SK-N-SH treated with all-trans-retinoic acid at 6 μM for 48 hours (cell line): ENCODE measurements around the gene KCNK5.

ENCODE experiments used
- ARNTL ChIP-seq: fragments of 450-650 bp; formaldehyde crosslinking; IDR thresholded peaks from 2 replicates; pipeline ENCODE4 v1.5.0; 2020; ENCODE audit warnings: low read depth, mild to moderate bottlenecking, moderate library complexity, borderline replicate concordance
- ZC3H10 ChIP-seq: fragments of 250-450 bp; sonication (Bioruptor Pico); IDR thresholded peaks from 2 replicates; pipeline ENCODE4 v1.5.1; 2021; ENCODE audit warnings: mild to moderate bottlenecking, moderate library complexity

GRCh38 chr6:39231521-39232243 lies 2.4 kb upstream of the KCNK5 start:
- TF ChIP-seq ARNTL: no peak
- TF ChIP-seq ZC3H10: no peak
